Upper lobe of left lung (tissue), 6 donors: ENCODE measurements around the gene FETUB. TPM values are rescaled to one million over a fixed set of nuclear protein-coding genes. Genes with fewer than 3 reads are reported as not detected.

Experiments
- ATAC-seq, 2 donors: fragments of 200-7000 bp; cut with Tn5 transposase; one replicate each; pipeline ENCODE4 v1.9.1; 2022; ENCODE audit warnings: mild to moderate bottlenecking in 2 of 2, moderate library complexity in 2 of 2; ENCODE audit not compliant: low FRiP score in 2 of 2
- DNase-seq, 2 donors: peaks; one replicate each; pipeline ENCODE4 v3.0.0-alpha.2; 2019 to 2020
- H3K27ac ChIP-seq, 4 donors: fragments of 200-600 bp; sonication (generic); one replicate each; pipeline ENCODE4 v1.5.1; 2016 to 2019
- H3K27me3 ChIP-seq, 4 donors: fragments of 200-600 bp; sonication (generic); one replicate each; pipeline ENCODE4 v1.5.1; 2017 to 2019
- H3K36me3 ChIP-seq, 4 donors: fragments of 200-600 bp; sonication (generic); one replicate each; pipeline ENCODE4 v1.5.1; 2016 to 2019
- H3K4me1 ChIP-seq, 4 donors: fragments of 200-600 bp; sonication (generic); one replicate each; pipeline ENCODE4 v1.5.1; 2018 to 2019
- H3K4me3 ChIP-seq, 4 donors: fragments of 200-600 bp; sonication (generic); one replicate each; pipeline ENCODE4 v1.5.1; 2017 to 2019; ENCODE audit warnings: mild to moderate bottlenecking in 2 of 4, moderate library complexity in 1 of 4
- H3K9me3 ChIP-seq, 4 donors: fragments of 200-600 bp; sonication (generic); one replicate each; pipeline ENCODE4 v1.5.1; 2018 to 2019
- EP300 ChIP-seq, 4 donors: sonication (generic); formaldehyde crosslinking; IDR thresholded peaks; one replicate each; pipeline ENCODE4 v1.5.1; 2017; ENCODE audit warnings: antibody characterized with exemption in 4 of 4, control low read depth in 2 of 4
- POLR2A ChIP-seq, 4 donors: fragments of 450-650 bp; IDR thresholded peaks; one replicate each; pipeline ENCODE4 v1.5.1; 2016 to 2017; ENCODE audit warnings: antibody characterized with exemption in 4 of 4, mild to moderate bottlenecking in 2 of 4
- POLR2AphosphoS5 ChIP-seq, 2 donors: sonication (generic); formaldehyde crosslinking; IDR thresholded peaks; one replicate each; pipeline ENCODE4 v1.5.1; 2017; ENCODE audit warnings: antibody characterized with exemption in 2 of 2
- WGBS, 2 donors: methylation state at CpG; one replicate each; pipeline ENCODE4 v1.1.5; 2017 to 2018; 5-methylcytosine and 5-hydroxymethylcytosine counted together
- total RNA-seq, 6 donors: library from RNA; depleted of rRNA in 4 of 6; stranded (reverse); fragments of >200 nt in 4 of 6; gene quantifications; one replicate each; pipeline versions ENCODE4 v1.1.0 to v1.2.1, GENCODE V29; 2016 to 2021
- TF ChIP-seq, protein P1 (sequence below), 6 experiments: fragments of 450-650 bp in 4 of 6; fragments of 200-600 bp in 2 of 6; sonication (generic) in 2 of 6; IDR thresholded peaks; one replicate each; pipeline ENCODE4 v1.5.1; 2016 to 2019; ENCODE audit warnings: antibody characterized with exemption in 6 of 6
- donor health status: DM: no; HTN: no; CAD: no; lungs with moderate emphysema.
- donor health status: DM: no; HTN: yes; CAD: no; lungs with severe emphysema.

FETUB gene
- total RNA-seq, 6 donors from 2014 or later = not detected

DNA sequence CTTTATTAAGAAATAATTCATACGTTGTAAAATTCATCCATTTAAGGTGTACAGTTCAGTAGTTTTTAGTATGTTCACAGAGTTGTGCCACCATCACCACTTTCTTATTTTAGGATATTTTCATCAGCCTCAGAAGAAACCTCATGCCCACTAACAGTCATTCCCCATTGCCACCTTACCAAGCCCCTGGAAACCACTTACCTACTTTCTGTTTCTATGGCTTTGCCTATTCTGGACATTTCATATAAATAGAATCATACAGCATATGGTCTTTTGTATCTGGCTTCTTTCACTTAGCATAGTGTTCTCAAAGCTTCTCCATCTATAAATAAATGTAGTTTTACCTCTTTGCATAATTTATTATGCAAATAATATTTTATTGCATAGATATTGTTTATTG lies 6.6 kb downstream of the FETUB start:
- no peaks in the 10 kb centered on the region for H3K4me1 ChIP-seq
- H3K27ac ChIP-seq = no peak overlapping the region
- ATAC-seq (no peak), DNase-seq (no peak)
- no peak overlapping the region for H3K4me3 ChIP-seq
- no peaks in the 10 kb centered on the region for H3K9me3 ChIP-seq
- H3K36me3 ChIP-seq = no peaks in the 10 kb centered on the region
- 88 to 93% methylated on average over 1 of the region's 1 CpG for WGBS, 2 donors
- peaks cover 0 to 3% (median 0%) of the 10 kb centered on the region in 4 donors for H3K27me3 ChIP-seq
- TF ChIP-seq POLR2A (IDR thresholded peaks at IDR 0.05) (no peak), EP300 (IDR thresholded peaks at IDR 0.05) (no peak), POLR2AphosphoS5 (IDR thresholded peaks at IDR 0.05) (no peak)
- TF ChIP-seq, protein P1, sequence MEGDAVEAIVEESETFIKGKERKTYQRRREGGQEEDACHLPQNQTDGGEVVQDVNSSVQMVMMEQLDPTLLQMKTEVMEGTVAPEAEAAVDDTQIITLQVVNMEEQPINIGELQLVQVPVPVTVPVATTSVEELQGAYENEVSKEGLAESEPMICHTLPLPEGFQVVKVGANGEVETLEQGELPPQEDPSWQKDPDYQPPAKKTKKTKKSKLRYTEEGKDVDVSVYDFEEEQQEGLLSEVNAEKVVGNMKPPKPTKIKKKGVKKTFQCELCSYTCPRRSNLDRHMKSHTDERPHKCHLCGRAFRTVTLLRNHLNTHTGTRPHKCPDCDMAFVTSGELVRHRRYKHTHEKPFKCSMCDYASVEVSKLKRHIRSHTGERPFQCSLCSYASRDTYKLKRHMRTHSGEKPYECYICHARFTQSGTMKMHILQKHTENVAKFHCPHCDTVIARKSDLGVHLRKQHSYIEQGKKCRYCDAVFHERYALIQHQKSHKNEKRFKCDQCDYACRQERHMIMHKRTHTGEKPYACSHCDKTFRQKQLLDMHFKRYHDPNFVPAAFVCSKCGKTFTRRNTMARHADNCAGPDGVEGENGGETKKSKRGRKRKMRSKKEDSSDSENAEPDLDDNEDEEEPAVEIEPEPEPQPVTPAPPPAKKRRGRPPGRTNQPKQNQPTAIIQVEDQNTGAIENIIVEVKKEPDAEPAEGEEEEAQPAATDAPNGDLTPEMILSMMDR (IDR thresholded peaks at IDR 0.05) = no peak

DNA sequence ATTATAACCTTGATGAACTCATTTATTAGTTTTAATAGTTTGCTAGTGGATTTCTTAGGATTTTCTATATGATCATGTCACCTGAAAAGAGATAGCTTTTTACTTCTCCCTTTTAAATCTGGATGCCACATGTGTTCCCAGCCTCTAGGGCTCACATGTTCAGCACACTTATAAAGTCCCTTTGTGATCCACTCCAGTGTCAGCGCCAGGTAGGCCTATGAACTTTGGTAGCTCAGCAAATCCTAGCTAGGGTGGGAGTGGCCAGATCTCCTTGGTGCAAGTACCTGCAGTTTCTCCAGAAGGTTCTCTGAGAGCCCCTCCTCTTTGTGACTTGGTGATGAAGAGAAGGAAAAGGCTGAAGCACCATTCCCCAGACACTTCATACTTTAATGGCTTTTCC lies 8.7 kb downstream of the FETUB start:
- 79 to 86% methylated on average over 1 of the region's 1 CpG for WGBS, 2 donors
- no peaks in the 10 kb centered on the region for H3K9me3 ChIP-seq
- peaks cover 0 to 3% (median 0%) of the 10 kb centered on the region in 4 donors for H3K27me3 ChIP-seq
- no peak overlapping the region for H3K4me3 ChIP-seq
- ATAC-seq (no peak), DNase-seq (no peak)
- H3K4me1 ChIP-seq = no peaks in the 10 kb centered on the region
- no peak overlapping the region for H3K27ac ChIP-seq
- no peaks in the 10 kb centered on the region for H3K36me3 ChIP-seq
- TF ChIP-seq POLR2AphosphoS5 (IDR thresholded peaks at IDR 0.05) = no peak

DNA sequence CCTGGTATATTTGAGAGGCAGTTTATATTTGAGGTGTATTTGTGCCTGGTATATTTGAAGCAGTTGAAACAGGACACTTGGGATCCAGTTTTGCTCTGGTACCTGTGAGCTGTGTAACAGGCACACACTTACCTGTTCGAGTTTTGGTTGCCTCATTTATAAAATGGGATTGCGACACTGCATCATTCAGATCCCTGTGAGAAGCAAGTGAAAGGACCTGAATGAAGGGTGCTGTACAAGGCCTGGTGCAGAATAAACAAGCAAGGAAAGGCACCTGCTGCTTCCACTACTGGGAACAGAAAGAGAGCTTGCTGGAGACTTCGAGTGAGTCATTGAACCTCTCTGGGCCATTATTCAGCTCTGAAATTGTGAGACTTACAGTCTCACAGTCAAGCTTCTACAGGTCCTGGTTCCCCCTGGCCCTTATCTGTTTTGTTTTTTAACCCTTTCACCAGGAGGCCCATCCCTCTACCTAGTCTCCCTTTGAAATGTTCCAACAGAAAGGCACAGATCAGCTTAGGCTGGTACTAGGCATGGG lies 11.5 kb downstream of the FETUB start:
- Histone ChIP-seq H3K36me3 (no peaks in the 10 kb centered on the region), H3K4me3 (no peak overlapping the region), H3K27ac (no peak overlapping the region), H3K9me3 (no peaks in the 10 kb centered on the region), H3K4me1 (no peaks in the 10 kb centered on the region), H3K27me3 (peaks cover 0 to 3% (median 0%) of the 10 kb centered on the region in 4 donors)
- peak in 1 of 2 donors; percentile 72 for DNase-seq
- 45 to 50% methylated on average over 3 of the region's 3 CpGs for WGBS, 2 donors
- ATAC-seq = peak in 1 of 2 donors; percentile 84
- TF ChIP-seq, protein P1 (IDR thresholded peaks at IDR 0.05) = no peak
- TF ChIP-seq POLR2A (IDR thresholded peaks at IDR 0.05) (no peak), EP300 (IDR thresholded peaks at IDR 0.05) (no peak), POLR2AphosphoS5 (IDR thresholded peaks at IDR 0.05) (no peak)

DNA sequence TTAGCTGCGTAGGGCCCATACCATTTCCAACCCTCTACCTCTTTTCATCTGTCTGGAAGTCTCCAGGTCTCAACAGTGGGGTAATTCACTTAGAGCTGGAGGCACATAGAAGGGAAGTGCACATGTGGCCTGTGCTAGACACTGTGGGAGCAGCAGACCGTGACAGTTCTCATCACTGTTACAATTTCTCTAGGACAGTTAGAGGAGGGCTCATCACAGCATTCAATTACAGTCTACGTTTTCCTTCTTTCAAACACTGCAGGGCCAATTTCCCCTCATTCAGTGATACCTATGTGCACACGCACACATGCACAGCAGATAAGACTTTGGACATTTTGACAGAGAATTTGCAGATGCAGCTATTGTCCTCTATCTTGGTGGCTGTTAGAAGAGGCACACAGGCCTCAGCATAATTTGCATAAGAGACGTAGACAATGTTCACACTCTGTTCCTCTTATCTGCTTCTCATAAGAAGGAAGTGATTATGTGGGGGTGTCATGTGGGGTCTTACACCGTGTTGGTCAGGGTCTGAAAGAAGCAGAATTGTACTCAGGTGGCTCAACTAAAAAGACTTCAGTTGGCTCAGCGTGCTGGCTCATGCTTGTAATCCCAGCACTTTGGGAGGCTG lies 13.0 kb downstream of the FETUB start:
- H3K9me3 ChIP-seq = no peaks in the 10 kb centered on the region
- no peak overlapping the region for H3K4me3 ChIP-seq
- H3K4me1 ChIP-seq = no peaks in the 10 kb centered on the region
- H3K27me3 ChIP-seq = peaks cover 0 to 3% (median 0%) of the 10 kb centered on the region in 4 donors
- no peak for TF ChIP-seq POLR2AphosphoS5 (IDR thresholded peaks at IDR 0.05)
- no peak for TF ChIP-seq EP300 (IDR thresholded peaks at IDR 0.05)
- TF ChIP-seq POLR2A (IDR thresholded peaks at IDR 0.05) = no peak
- TF ChIP-seq, protein P1 (IDR thresholded peaks at IDR 0.05) = no peak
- no peak overlapping the region for H3K27ac ChIP-seq
- ATAC-seq (peak in 1 of 2 donors; percentile 7), DNase-seq (no peak)
- no peaks in the 10 kb centered on the region for H3K36me3 ChIP-seq
- 74 to 77% methylated on average over 7 of the region's 7 CpGs for whole genome bisulfite sequencing, 2 donors

DNA sequence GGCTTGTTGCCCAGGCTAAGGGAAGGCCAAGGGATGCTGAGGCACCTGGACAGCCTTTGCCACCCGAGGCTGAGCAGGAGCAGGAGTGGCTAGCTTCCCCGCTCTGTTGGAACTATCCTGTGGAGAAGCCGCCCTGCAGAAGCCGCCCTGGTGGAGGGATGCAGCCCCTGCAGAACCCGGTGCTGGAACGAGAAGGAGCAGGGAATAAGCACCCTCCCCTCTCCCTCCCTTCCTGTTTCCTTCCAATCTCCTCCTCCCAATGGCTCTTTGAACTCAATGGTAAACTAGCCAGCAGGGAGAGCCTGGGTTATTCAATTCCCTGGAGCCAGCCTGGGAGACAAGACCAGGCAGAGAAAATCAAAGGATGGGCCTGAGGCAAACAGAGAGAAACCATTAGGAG lies 13.8 kb downstream of the FETUB start:
- 41 to 57% methylated on average over 4 to 6 of the region's 6 CpGs for WGBS, 2 donors
- no peak for ATAC-seq

More for the DNA sequence above, 13.8 kb downstream of the FETUB start:
- peak in 1 of 2 donors; percentile 5 for DNase-seq
- Histone ChIP-seq H3K4me1 (no peaks in the 10 kb centered on the region), H3K4me3 (no peak overlapping the region), H3K36me3 (no peaks in the 10 kb centered on the region), H3K27ac (no peak overlapping the region), H3K9me3 (no peaks in the 10 kb centered on the region), H3K27me3 (peaks cover 0 to 3% (median 0%) of the 10 kb centered on the region in 4 donors)
- no peak for TF ChIP-seq EP300 (IDR thresholded peaks at IDR 0.05)
- TF ChIP-seq POLR2A (IDR thresholded peaks at IDR 0.05) = no peak
- no peak for TF ChIP-seq POLR2AphosphoS5 (IDR thresholded peaks at IDR 0.05)
- TF ChIP-seq, protein P1 (IDR thresholded peaks at IDR 0.05) = no peak
